Ishikawa (cell line): ENCODE data around the gene ABCC4.

Source experiments
- CEBPB ChIP-seq: IDR thresholded peaks from 2 replicates; pipeline ENCODE4 v1.6.1; 2012
- CREB1 ChIP-seq: IDR thresholded peaks from 2 replicates; pipeline ENCODE4 v1.6.1; 2012; ENCODE audit warnings: low read depth
- EGR1 ChIP-seq: IDR thresholded peaks from 2 replicates; pipeline ENCODE4 v1.6.1; 2012
- EP300 ChIP-seq: IDR thresholded peaks from 2 replicates; pipeline ENCODE4 v1.6.1; 2012; ENCODE audit warnings: borderline replicate concordance
- FOXM1 ChIP-seq: IDR thresholded peaks from 2 replicates; pipeline ENCODE4 v1.6.1; 2012; ENCODE audit warnings: low read depth, borderline replicate concordance
- MAX ChIP-seq: IDR thresholded peaks from 2 replicates; pipeline ENCODE4 v1.6.1; 2012
- NFIC ChIP-seq: IDR thresholded peaks from 2 replicates; pipeline ENCODE4 v1.6.1; 2012
- RAD21 ChIP-seq: IDR thresholded peaks from 2 replicates; pipeline ENCODE4 v1.6.1; 2012; ENCODE audit warnings: low read depth
- REST ChIP-seq: IDR thresholded peaks from 2 replicates; pipeline ENCODE4 v1.6.1; 2012; ENCODE audit warnings: low read depth, mild to moderate bottlenecking
- TAF1 ChIP-seq: IDR thresholded peaks from 2 replicates; pipeline ENCODE4 v1.6.1; 2012; ENCODE audit warnings: low read depth, mild to moderate bottlenecking
- TCF12 ChIP-seq: IDR thresholded peaks from 2 replicates; pipeline ENCODE4 v1.6.1; 2012; ENCODE audit warnings: low read depth
- TEAD4 ChIP-seq: IDR thresholded peaks from 2 replicates; pipeline ENCODE4 v1.6.1; 2012
- USF1 ChIP-seq: IDR thresholded peaks from 2 replicates; pipeline ENCODE4 v1.6.1; 2012
- YY1 ChIP-seq: IDR thresholded peaks from 2 replicates; pipeline ENCODE4 v1.6.1; 2012; ENCODE audit warnings: low read depth
- ZBTB7A ChIP-seq: IDR thresholded peaks from 2 replicates; pipeline ENCODE4 v1.6.1; 2012; ENCODE audit warnings: low read depth

The ABCC4 gene

GRCh38 chr13:95030821-95031343 lies 270.4 kb downstream of the ABCC4 start:
- TF ChIP-seq REST (no peak), NFIC (no peak), EGR1 (no peak), MAX (no peak)

GRCh38 chr13:95027638-95028037 lies 273.6 kb downstream of the ABCC4 start:
- TF ChIP-seq RAD21 (no peak), CREB1 (no peak), ZBTB7A (no peak), EGR1 (no peak), EP300 (no peak), YY1 (no peak), NFIC (no peak), MAX (no peak), TCF12 (no peak), TAF1 (no peak), FOXM1 (no peak), REST (no peak), TEAD4 (no peak), USF1 (no peak)

GRCh38 chr13:95025116-95025515 lies 276.1 kb downstream of the ABCC4 start:
- TF ChIP-seq EP300 (no peak), FOXM1 (no peak)

GRCh38 chr13:95023405-95023804 lies 277.8 kb downstream of the ABCC4 start:
- peak; percentile 61; the same call in 1 of the 2 replicates for TF ChIP-seq CEBPB
- no peak for TF ChIP-seq EP300
- TF ChIP-seq MAX = no peak
- no peak for TF ChIP-seq ZBTB7A
- TF ChIP-seq CREB1 = peak; percentile 14; the same call in 1 of the 2 replicates

- TF ChIP-seq EGR1 (no peak), TCF12 (no peak), USF1 (no peak), CREB1 (no peak), TAF1 (no peak), EP300 (no peak), RAD21 (no peak), TEAD4 (no peak), YY1 (no peak), NFIC (no peak), REST (no peak), FOXM1 (no peak), CEBPB (no peak)
Measured at GRCh38 chr13:95020298-95020987, 280.8 kb downstream of the ABCC4 start.
